Measurements from ENCODE around the gene BANP. TPM values are rescaled to one million over a fixed set of nuclear protein-coding genes. Genes with fewer than 3 reads are reported as not detected.

The BANP gene
- total RNA-seq, 1 donor from 2014 or later: 30.4 TPM

DNA sequence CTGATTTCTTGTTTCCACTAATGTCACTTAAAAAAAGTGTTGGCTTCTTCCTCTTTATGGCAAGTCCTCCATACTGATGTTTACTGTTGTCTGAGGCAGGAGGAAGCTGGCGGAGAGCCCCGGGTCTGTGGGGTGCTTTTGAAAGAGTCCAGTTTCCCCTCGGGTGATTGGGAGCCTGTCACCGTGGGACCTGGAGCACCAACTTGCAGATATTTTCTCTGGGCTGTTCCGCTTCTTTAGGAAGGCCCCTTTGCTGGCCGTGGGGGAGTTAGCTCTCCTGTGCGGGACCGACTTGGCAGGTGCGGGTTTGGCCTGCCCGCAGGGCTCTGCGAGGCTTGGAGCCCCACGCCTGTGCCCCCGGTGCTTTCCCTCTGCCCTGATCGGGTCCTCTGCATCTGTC, 3.1 kb downstream of the BANP start:
- H3K36me3 Mint-ChIP-seq: peaks cover 15% of the 10 kb centered on the region
- H3K9me3 Mint-ChIP-seq: no peaks in the 10 kb centered on the region
- DNase-seq (ENCODE audit: low spot score): no peak
- peaks cover 35% of the 10 kb centered on the region for H3K4me1 Mint-ChIP-seq
- TF ChIP-seq EZH2 (IDR thresholded peaks at IDR 0.05) (no peak), EZH2phosphoT487 (IDR thresholded peaks at IDR 0.05) (no peak)
- TF ChIP-seq, protein P1, sequence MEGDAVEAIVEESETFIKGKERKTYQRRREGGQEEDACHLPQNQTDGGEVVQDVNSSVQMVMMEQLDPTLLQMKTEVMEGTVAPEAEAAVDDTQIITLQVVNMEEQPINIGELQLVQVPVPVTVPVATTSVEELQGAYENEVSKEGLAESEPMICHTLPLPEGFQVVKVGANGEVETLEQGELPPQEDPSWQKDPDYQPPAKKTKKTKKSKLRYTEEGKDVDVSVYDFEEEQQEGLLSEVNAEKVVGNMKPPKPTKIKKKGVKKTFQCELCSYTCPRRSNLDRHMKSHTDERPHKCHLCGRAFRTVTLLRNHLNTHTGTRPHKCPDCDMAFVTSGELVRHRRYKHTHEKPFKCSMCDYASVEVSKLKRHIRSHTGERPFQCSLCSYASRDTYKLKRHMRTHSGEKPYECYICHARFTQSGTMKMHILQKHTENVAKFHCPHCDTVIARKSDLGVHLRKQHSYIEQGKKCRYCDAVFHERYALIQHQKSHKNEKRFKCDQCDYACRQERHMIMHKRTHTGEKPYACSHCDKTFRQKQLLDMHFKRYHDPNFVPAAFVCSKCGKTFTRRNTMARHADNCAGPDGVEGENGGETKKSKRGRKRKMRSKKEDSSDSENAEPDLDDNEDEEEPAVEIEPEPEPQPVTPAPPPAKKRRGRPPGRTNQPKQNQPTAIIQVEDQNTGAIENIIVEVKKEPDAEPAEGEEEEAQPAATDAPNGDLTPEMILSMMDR (IDR thresholded peaks at IDR 0.05): no peak
- H3K79me2 ChIP-seq (ENCODE audit: low read depth): peaks cover 78% of the 10 kb centered on the region
- H3K4me1 ChIP-seq: peaks cover 22% of the 10 kb centered on the region
- no peaks in the 10 kb centered on the region for H3K9me3 ChIP-seq (ENCODE audit: low read depth)
- H3K9ac ChIP-seq: no peak overlapping the region
- H3K36me3 ChIP-seq: no peaks in the 10 kb centered on the region
- H3K27ac ChIP-seq: no peak overlapping the region
- no peak overlapping the region for H3K4me2 ChIP-seq
- H3K27ac Mint-ChIP-seq: no peak overlapping the region
- no peak overlapping the region for H3K4me3 Mint-ChIP-seq
- H2AFZ ChIP-seq (replicated peaks): no peak overlapping the region
- no peak overlapping the region for H3K4me3 ChIP-seq
- H3F3A ChIP-seq (ENCODE audit: low read depth): peaks cover 16% of the 10 kb centered on the region
- H3K27me3 Mint-ChIP-seq (ENCODE audit: insufficient read depth, low read depth): no peaks in the 10 kb centered on the region
- no peaks in the 10 kb centered on the region for H3K27me3 ChIP-seq
- peaks cover 52% of the 10 kb centered on the region for H4K20me1 ChIP-seq (ENCODE audit: low read depth)

DNA sequence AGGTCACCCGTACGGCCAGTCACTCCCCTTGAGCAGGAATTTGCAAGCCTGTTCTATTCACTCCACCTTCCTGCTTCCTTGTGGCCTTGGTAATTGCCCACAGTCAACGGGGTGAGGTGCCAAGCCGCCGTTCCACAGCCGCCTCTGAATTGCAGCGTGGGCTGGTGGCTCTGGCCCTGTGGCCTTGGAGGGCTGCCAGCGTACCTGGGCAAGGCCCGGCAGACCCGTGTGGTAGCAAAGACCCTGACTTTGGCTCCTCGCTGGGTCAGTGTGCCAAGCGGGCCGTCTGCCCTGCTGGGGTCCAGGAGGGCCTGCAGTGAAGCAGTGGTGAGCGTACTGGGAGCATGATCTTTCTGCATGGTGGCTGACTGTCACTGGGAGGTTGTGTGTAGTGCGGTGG, 3.6 kb downstream of the BANP start:
- Histone ChIP-seq H3K4me1 (peaks cover 22% of the 10 kb centered on the region), H4K20me1 (ENCODE audit: low read depth) (peaks cover 55% of the 10 kb centered on the region), H3K9me3 (ENCODE audit: low read depth) (no peaks in the 10 kb centered on the region), H3K4me2 (no peak overlapping the region), H3K27me3 (no peaks in the 10 kb centered on the region), H3K4me3 (no peak overlapping the region), H3F3A (ENCODE audit: low read depth) (peaks cover 16% of the 10 kb centered on the region), H3K9ac (peak overlapping the region; percentile 11), H3K36me3 (no peaks in the 10 kb centered on the region), H2AFZ (replicated peaks) (no peak overlapping the region), H3K79me2 (ENCODE audit: low read depth) (peaks cover 83% of the 10 kb centered on the region), H3K27ac (no peak overlapping the region)
- no peak for DNase-seq (ENCODE audit: low spot score)
- no peak for TF ChIP-seq EZH2phosphoT487 (IDR thresholded peaks at IDR 0.05)
- TF ChIP-seq, protein P1 (IDR thresholded peaks at IDR 0.05): no peak
- TF ChIP-seq EZH2 (IDR thresholded peaks at IDR 0.05): no peak
- H3K9me3 Mint-ChIP-seq: no peaks in the 10 kb centered on the region
- no peak overlapping the region for H3K27ac Mint-ChIP-seq
- peaks cover 35% of the 10 kb centered on the region for H3K4me1 Mint-ChIP-seq
- no peak overlapping the region for H3K4me3 Mint-ChIP-seq
- H3K27me3 Mint-ChIP-seq (ENCODE audit: insufficient read depth, low read depth): no peaks in the 10 kb centered on the region
- peaks cover 15% of the 10 kb centered on the region for H3K36me3 Mint-ChIP-seq

DNA sequence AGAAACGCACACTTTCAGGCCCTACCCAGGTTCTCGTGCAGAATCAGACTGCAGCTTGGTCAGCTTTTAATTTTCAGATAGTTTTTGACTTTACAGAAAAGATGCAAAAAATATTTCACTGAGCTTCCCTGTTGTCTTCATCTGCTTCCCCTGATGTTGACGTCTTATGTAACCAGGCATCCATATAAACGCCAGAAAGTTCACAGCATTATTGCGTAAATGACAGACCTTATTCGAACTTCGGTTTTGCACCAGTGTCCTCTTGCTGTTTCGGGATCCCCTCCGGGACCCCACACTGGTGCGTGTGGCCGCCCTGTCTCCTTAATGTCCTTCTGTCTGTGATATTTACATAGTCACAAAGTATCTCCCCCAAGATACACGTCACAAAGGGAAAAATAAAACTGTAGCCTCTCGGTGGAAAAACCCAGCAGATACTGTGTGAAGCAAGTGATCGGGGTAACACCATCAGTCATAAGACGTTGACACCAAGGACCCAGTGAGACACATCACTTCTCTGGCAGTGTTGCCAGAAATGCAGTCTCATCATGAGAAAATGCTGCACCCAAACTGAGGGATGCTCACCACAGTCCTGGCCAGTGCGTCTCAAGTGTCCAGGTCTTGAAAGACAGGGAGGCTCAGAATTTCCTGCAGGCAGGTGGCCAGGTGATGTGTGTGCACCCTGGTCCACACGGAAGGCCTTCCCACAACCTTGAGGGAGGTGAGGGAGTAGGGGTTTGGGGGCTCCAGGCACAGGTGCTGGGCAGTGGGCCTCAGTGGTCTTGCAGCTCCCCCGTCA, 4.3 kb downstream of the BANP start:
- H3K36me3 ChIP-seq: no peaks in the 10 kb centered on the region
- no peaks in the 10 kb centered on the region for H3K27me3 ChIP-seq
- peaks cover 89% of the 10 kb centered on the region for H3K79me2 ChIP-seq (ENCODE audit: low read depth)
- H3K27ac ChIP-seq: peak overlapping the region; percentile 83
- H4K20me1 ChIP-seq (ENCODE audit: low read depth): peaks cover 59% of the 10 kb centered on the region
- no peaks in the 10 kb centered on the region for H3K9me3 Mint-ChIP-seq
- H3K36me3 Mint-ChIP-seq: peaks cover 15% of the 10 kb centered on the region
- H3K4me2 ChIP-seq: peak overlapping the region; percentile 65
- H3F3A ChIP-seq (ENCODE audit: low read depth): peaks cover 16% of the 10 kb centered on the region
- DNase-seq (ENCODE audit: low spot score): no peak
- H3K4me1 Mint-ChIP-seq: peaks cover 35% of the 10 kb centered on the region
- no peak overlapping the region for H3K27ac Mint-ChIP-seq
- H3K27me3 Mint-ChIP-seq (ENCODE audit: insufficient read depth, low read depth): no peaks in the 10 kb centered on the region
- H3K9ac ChIP-seq: peak overlapping the region; percentile 58
- no peaks in the 10 kb centered on the region for H3K9me3 ChIP-seq (ENCODE audit: low read depth)
- no peak overlapping the region for H2AFZ ChIP-seq (replicated peaks)
- H3K4me3 ChIP-seq: no peak overlapping the region
- TF ChIP-seq EZH2 (IDR thresholded peaks at IDR 0.05): no peak
- no peak for TF ChIP-seq EZH2phosphoT487 (IDR thresholded peaks at IDR 0.05)
- TF ChIP-seq, protein P1 (IDR thresholded peaks at IDR 0.05): no peak
- peaks cover 22% of the 10 kb centered on the region for H3K4me1 ChIP-seq
- peak overlapping the region; percentile 9 for H3K4me3 Mint-ChIP-seq

All from neural progenitor cell (in vitro differentiated cells).